ENCODE data around the gene RMND1. TPM values are rescaled to one million over a fixed set of nuclear protein-coding genes. Genes with fewer than 3 reads are reported as not detected.

RMND1 gene
- total and polyA plus RNA-seq, 2 experiments from 2014 or later = 29.9 to 30.6 TPM

- H3K27ac ChIP-seq = no peak overlapping the region
- H3K27me3 ChIP-seq (replicated peaks; ENCODE audit: insufficient read depth) = no peaks in the 10 kb centered on the region
- no peak overlapping the region for H3K9ac ChIP-seq
- H3K36me3 ChIP-seq (ENCODE audit: low read depth) = peaks cover 32% of the 10 kb centered on the region
- H3K9me3 ChIP-seq (ENCODE audit: low read depth) = no peaks in the 10 kb centered on the region
- TF ChIP-seq EZH2 (IDR thresholded peaks at IDR 0.05; ENCODE audit: insufficient read depth, poor library complexity, severe bottlenecking) (no peak), EZH2phosphoT487 (IDR thresholded peaks at IDR 0.05; ENCODE audit: insufficient read depth, low read depth) (no peak)
- H3K9me2 ChIP-seq (ENCODE audit: insufficient read depth) = no peaks in the 10 kb centered on the region
- H3F3A ChIP-seq (ENCODE audit: insufficient read depth) = peaks cover 51% of the 10 kb centered on the region
- no peak for DNase-seq
- peaks cover 13% of the 10 kb centered on the region for H3K4me1 ChIP-seq (ENCODE audit: insufficient read depth)
- peaks cover 100% of the 10 kb centered on the region for H3K79me2 ChIP-seq (ENCODE audit: insufficient read depth)
- in situ Hi-C loops (cut with MboI) = no loop called here
- no peak overlapping the region for H3K4me2 ChIP-seq (ENCODE audit: unreplicated experiment)
- no peak overlapping the region for H2AFZ ChIP-seq
- H4K20me1 ChIP-seq (ENCODE audit: insufficient read depth) = peaks cover 5% of the 10 kb centered on the region; the same call in 1 of the 2 replicates
- 95 to 100% methylated on average over 1 of the region's 1 CpG for WGBS, 2 experiments (ENCODE audit: low coverage in 1 of 2, low lambda C conversion rate in 2 of 2, missing lambda C conversion rate in 2 of 2)
- H3K4me3 ChIP-seq = no peak overlapping the region
Measured at GRCh38 chr6:151402228-151402627, 49.7 kb downstream of the RMND1 start.

GRCh38 chr6:151400473-151400872 is 51.5 kb downstream of the RMND1 start:
- H3K4me2 ChIP-seq (ENCODE audit: unreplicated experiment) = no peak overlapping the region
- TF ChIP-seq EZH2 (IDR thresholded peaks at IDR 0.05; ENCODE audit: insufficient read depth, poor library complexity, severe bottlenecking) = no peak
- TF ChIP-seq EZH2phosphoT487 (IDR thresholded peaks at IDR 0.05; ENCODE audit: insufficient read depth, low read depth) = no peak

GRCh38 chr6:151399679-151400078 is 52.2 kb downstream of the RMND1 start:
- H3K27me3 ChIP-seq (replicated peaks; ENCODE audit: insufficient read depth) = no peaks in the 10 kb centered on the region
- peaks cover 13% of the 10 kb centered on the region; the same call in 1 of the 2 replicates for H4K20me1 ChIP-seq (ENCODE audit: insufficient read depth)
- peak overlapping the region; percentile 63 for H3K27ac ChIP-seq
- H3F3A ChIP-seq (ENCODE audit: insufficient read depth) = peaks cover 34% of the 10 kb centered on the region
- H3K4me1 ChIP-seq (ENCODE audit: insufficient read depth) = peaks cover 13% of the 10 kb centered on the region
- DNase-seq = no peak
- H3K36me3 ChIP-seq (ENCODE audit: low read depth) = peaks cover 15% of the 10 kb centered on the region
- TF ChIP-seq EZH2phosphoT487 (IDR thresholded peaks at IDR 0.05; ENCODE audit: insufficient read depth, low read depth) (no peak), EZH2 (IDR thresholded peaks at IDR 0.05; ENCODE audit: insufficient read depth, poor library complexity, severe bottlenecking) (no peak)
- no peak overlapping the region for H2AFZ ChIP-seq
- H3K79me2 ChIP-seq (ENCODE audit: insufficient read depth) = peaks cover 100% of the 10 kb centered on the region
- no peak overlapping the region for H3K4me3 ChIP-seq
- no peak overlapping the region for H3K9ac ChIP-seq
- H3K9me3 ChIP-seq (ENCODE audit: low read depth) = no peaks in the 10 kb centered on the region
- no peak overlapping the region for H3K4me2 ChIP-seq (ENCODE audit: unreplicated experiment)
- WGBS, 2 experiments (ENCODE audit: low coverage in 1 of 2, low lambda C conversion rate in 2 of 2, missing lambda C conversion rate in 2 of 2) = 99% methylated on average over 3 of the region's 3 CpGs
- no peaks in the 10 kb centered on the region for H3K9me2 ChIP-seq (ENCODE audit: insufficient read depth)
- in situ Hi-C loops (cut with MboI) = no loop called here

More at GRCh38 chr6:151400473-151400872, 51.5 kb downstream of the RMND1 start:
- Histone ChIP-seq H3K4me3 (no peak overlapping the region), H3K9me3 (ENCODE audit: low read depth) (no peaks in the 10 kb centered on the region), H3K27me3 (replicated peaks; ENCODE audit: insufficient read depth) (no peaks in the 10 kb centered on the region), H3K36me3 (ENCODE audit: low read depth) (peaks cover 23% of the 10 kb centered on the region), H4K20me1 (ENCODE audit: insufficient read depth) (peaks cover 6% of the 10 kb centered on the region; the same call in 1 of the 2 replicates), H3F3A (ENCODE audit: insufficient read depth) (peaks cover 42% of the 10 kb centered on the region), H3K27ac (peak overlapping the region; percentile 63), H3K9me2 (ENCODE audit: insufficient read depth) (no peaks in the 10 kb centered on the region), H3K4me1 (ENCODE audit: insufficient read depth) (peaks cover 13% of the 10 kb centered on the region), H3K9ac (no peak overlapping the region), H3K79me2 (ENCODE audit: insufficient read depth) (peaks cover 100% of the 10 kb centered on the region), H2AFZ (no peak overlapping the region)
- in situ Hi-C loops (cut with MboI) = no loop called here
- peak; percentile 83 for DNase-seq
- WGBS, 2 experiments (ENCODE audit: low coverage in 1 of 2, low lambda C conversion rate in 2 of 2, missing lambda C conversion rate in 2 of 2) = 52 to 55% methylated on average over 6 of the region's 6 CpGs

- H3K79me2 ChIP-seq (ENCODE audit: insufficient read depth) = peaks cover 74% of the 10 kb centered on the region
- 30 to 42% methylated on average over 4 of the region's 4 CpGs for WGBS, 2 experiments (ENCODE audit: low coverage in 1 of 2, low lambda C conversion rate in 2 of 2, missing lambda C conversion rate in 2 of 2)
- H3K4me3 ChIP-seq = peak overlapping the region; percentile 87
- H3K36me3 ChIP-seq (ENCODE audit: low read depth) = no peaks in the 10 kb centered on the region
- H3K9ac ChIP-seq = peak overlapping the region; percentile 98
- H3K27me3 ChIP-seq (replicated peaks; ENCODE audit: insufficient read depth) = no peaks in the 10 kb centered on the region
- in situ Hi-C loops (cut with MboI) = no loop called here
- peak overlapping the region; percentile 90; the same call in 1 of the 2 replicates for H3K27ac ChIP-seq
- peaks cover 23% of the 10 kb centered on the region; the same call in 1 of the 2 replicates for H4K20me1 ChIP-seq (ENCODE audit: insufficient read depth)
- H3K4me2 ChIP-seq (ENCODE audit: unreplicated experiment) = peak overlapping the region; percentile 73
- no peak for DNase-seq
- no peaks in the 10 kb centered on the region for H3K9me2 ChIP-seq (ENCODE audit: insufficient read depth)
- peaks cover 28% of the 10 kb centered on the region for H3F3A ChIP-seq (ENCODE audit: insufficient read depth)
- peaks cover 31% of the 10 kb centered on the region for H3K4me1 ChIP-seq (ENCODE audit: insufficient read depth)
- TF ChIP-seq EZH2phosphoT487 (IDR thresholded peaks at IDR 0.05; ENCODE audit: insufficient read depth, low read depth) (no peak), EZH2 (IDR thresholded peaks at IDR 0.05; ENCODE audit: insufficient read depth, poor library complexity, severe bottlenecking) (no peak)
- no peak overlapping the region for H2AFZ ChIP-seq
- no peaks in the 10 kb centered on the region for H3K9me3 ChIP-seq (ENCODE audit: low read depth)
Measured at GRCh38 chr6:151393410-151393809, 58.5 kb downstream of the RMND1 start.
